Progenitor cell of endocrine pancreas (in vitro differentiated cells): ENCODE results near the gene USP15. TPM values are rescaled to one million over a fixed set of nuclear protein-coding genes. Genes with fewer than 3 reads are reported as not detected.

Experiments used
- DNase-seq: peaks from one replicate; pipeline ENCODE4 v3.0.0; 2021; ENCODE audit warnings: low spot score; ENCODE audit not compliant: unreplicated experiment
- H3K27ac Mint-ChIP-seq: 2 replicates; pipeline ENCODE4 v1.8.0; 2021; ENCODE audit warnings: mild to moderate bottlenecking, moderate library complexity, mixed read lengths
- H3K27me3 Mint-ChIP-seq: 2 replicates; pipeline ENCODE4 v1.8.0; 2021; ENCODE audit warnings: mixed read lengths
- H3K36me3 Mint-ChIP-seq: 2 replicates; pipeline ENCODE4 v1.8.0; 2022; ENCODE audit warnings: mixed read lengths; ENCODE audit not compliant: insufficient read depth
- H3K4me1 Mint-ChIP-seq: 2 replicates; pipeline ENCODE4 v1.8.0; 2021; ENCODE audit warnings: low read depth, mixed read lengths
- H3K4me3 Mint-ChIP-seq: 2 replicates; pipeline ENCODE4 v1.8.0; 2021; ENCODE audit warnings: low read depth, mild to moderate bottlenecking, moderate library complexity, mixed read lengths
- H3K9me3 Mint-ChIP-seq: 2 replicates; pipeline ENCODE4 v1.8.0; 2021; ENCODE audit warnings: low read depth, mixed read lengths
- total RNA-seq: library from RNA; stranded (reverse); gene quantifications from 2 replicates; pipeline ENCODE4 v1.2.1, GENCODE V29; 2021
- TF ChIP-seq, protein P1 (sequence below): fragments of 200-600 bp; sonication (generic); IDR thresholded peaks from one replicate; pipeline ENCODE4 v1.5.0; 2021; ENCODE audit warnings: antibody characterized with exemption, mild to moderate bottlenecking; ENCODE audit not compliant: unreplicated experiment

USP15 gene
- total RNA-seq, 1 donor from 2014 or later = 43.3 TPM

GRCh38 chr12:62249419-62249818 lies 10.8 kb upstream of the USP15 start:
- H3K4me1 Mint-ChIP-seq = peaks cover 5% of the 10 kb centered on the region
- no peaks in the 10 kb centered on the region for H3K36me3 Mint-ChIP-seq
- H3K9me3 Mint-ChIP-seq = no peaks in the 10 kb centered on the region
- no peak overlapping the region for H3K4me3 Mint-ChIP-seq
- peak overlapping the region; percentile 65 for H3K27ac Mint-ChIP-seq
- H3K27me3 Mint-ChIP-seq = no peaks in the 10 kb centered on the region
- no peak for DNase-seq
- TF ChIP-seq, protein P1, sequence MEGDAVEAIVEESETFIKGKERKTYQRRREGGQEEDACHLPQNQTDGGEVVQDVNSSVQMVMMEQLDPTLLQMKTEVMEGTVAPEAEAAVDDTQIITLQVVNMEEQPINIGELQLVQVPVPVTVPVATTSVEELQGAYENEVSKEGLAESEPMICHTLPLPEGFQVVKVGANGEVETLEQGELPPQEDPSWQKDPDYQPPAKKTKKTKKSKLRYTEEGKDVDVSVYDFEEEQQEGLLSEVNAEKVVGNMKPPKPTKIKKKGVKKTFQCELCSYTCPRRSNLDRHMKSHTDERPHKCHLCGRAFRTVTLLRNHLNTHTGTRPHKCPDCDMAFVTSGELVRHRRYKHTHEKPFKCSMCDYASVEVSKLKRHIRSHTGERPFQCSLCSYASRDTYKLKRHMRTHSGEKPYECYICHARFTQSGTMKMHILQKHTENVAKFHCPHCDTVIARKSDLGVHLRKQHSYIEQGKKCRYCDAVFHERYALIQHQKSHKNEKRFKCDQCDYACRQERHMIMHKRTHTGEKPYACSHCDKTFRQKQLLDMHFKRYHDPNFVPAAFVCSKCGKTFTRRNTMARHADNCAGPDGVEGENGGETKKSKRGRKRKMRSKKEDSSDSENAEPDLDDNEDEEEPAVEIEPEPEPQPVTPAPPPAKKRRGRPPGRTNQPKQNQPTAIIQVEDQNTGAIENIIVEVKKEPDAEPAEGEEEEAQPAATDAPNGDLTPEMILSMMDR = no peak

- H3K4me3 Mint-ChIP-seq = no peak overlapping the region
- H3K27me3 Mint-ChIP-seq = no peaks in the 10 kb centered on the region
- DNase-seq = no peak
- no peaks in the 10 kb centered on the region for H3K9me3 Mint-ChIP-seq
- H3K36me3 Mint-ChIP-seq = no peaks in the 10 kb centered on the region
- TF ChIP-seq, protein P1 = no peak
- no peak overlapping the region for H3K27ac Mint-ChIP-seq
- peaks cover 5% of the 10 kb centered on the region for H3K4me1 Mint-ChIP-seq
These were observed 9.3 kb upstream of the USP15 start for GRCh38 chr12:62250671-62251608.

DNA sequence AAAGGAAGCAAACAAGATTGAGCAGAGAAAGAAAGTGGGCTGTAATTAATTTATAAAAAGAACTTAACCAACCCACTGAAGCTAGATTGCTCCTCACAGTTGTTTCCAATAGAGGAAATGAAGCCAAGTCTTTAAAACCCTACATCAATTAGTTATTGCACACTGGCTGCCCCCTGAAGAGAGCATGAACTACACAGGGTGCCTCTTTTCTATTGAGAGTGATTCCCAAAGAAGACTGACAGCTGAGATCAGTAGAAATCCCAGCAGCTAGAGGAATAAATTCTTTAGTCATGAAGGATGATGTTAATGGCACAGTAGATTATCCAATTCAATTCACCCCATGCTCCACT lies 8.6 kb upstream of the USP15 start:
- TF ChIP-seq, protein P1 = no peak
- DNase-seq = no peak
- Mint-ChIP-seq H3K36me3 (no peaks in the 10 kb centered on the region), H3K27me3 (no peaks in the 10 kb centered on the region), H3K9me3 (no peaks in the 10 kb centered on the region), H3K4me1 (peaks cover 5% of the 10 kb centered on the region), H3K27ac (no peak overlapping the region), H3K4me3 (no peak overlapping the region)

DNA sequence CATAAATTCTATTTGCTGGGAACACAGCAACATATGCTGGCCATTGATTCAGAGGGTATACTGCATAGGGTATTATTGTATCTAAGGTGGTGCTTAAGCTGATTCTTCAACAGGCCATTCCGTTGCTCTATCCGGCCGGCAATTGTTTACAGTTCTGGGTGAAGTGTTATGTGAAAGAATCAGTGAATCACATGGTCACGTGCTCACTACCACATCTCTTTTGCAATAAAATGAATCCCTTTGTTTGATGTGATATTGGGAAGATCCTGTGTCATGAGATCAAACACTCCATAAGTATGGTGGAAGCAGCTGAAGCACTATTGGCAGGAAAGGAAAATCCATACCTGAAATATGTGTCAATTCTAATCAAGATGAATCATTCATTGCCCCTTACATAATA lies 7.6 kb upstream of the USP15 start:
- H3K27ac Mint-ChIP-seq = no peak overlapping the region
- DNase-seq = no peak
- TF ChIP-seq, protein P1 = no peak
- H3K36me3 Mint-ChIP-seq = no peaks in the 10 kb centered on the region
- H3K9me3 Mint-ChIP-seq = no peaks in the 10 kb centered on the region
- peaks cover 2% of the 10 kb centered on the region for H3K4me1 Mint-ChIP-seq
- H3K27me3 Mint-ChIP-seq = no peaks in the 10 kb centered on the region
- no peak overlapping the region for H3K4me3 Mint-ChIP-seq

- TF ChIP-seq, protein P1 = no peak
- Mint-ChIP-seq H3K36me3 (no peaks in the 10 kb centered on the region), H3K27me3 (no peaks in the 10 kb centered on the region), H3K9me3 (no peaks in the 10 kb centered on the region), H3K4me1 (no peaks in the 10 kb centered on the region), H3K4me3 (no peak overlapping the region), H3K27ac (no peak overlapping the region)
- DNase-seq = no peak
These were observed 5.2 kb upstream of the USP15 start for GRCh38 chr12:62254967-62255366.
